Astrocyte of the hippocampus (primary cell): ENCODE data around the gene INSYN2B.
A peak's percentile ranks its signal among the peaks of the same experiment; 100 is the strongest.

Experiments used
- DNase-seq: peaks from one replicate; pipeline ENCODE4 v3.0.0; 2011; ENCODE audit warnings: low read depth, low spot score

The INSYN2B gene

DNA sequence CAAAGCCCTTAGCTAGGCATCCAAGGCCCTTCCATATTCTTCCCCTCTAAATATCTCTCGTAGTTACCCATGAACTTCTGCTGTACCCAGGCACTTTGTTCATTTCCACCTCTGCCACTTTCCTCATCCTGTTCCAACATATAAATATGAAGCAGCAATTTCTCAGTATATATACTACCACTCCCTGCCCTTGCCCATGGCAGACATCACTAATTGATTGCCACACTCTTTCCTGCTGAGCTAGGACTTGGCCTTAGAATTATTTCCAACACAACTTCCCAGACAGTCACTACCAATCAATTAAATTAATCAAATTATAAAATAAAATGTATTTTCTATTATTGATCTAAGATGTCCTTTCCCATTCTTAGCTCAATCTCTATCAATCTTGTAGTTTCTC lies 8.5 kb downstream of the INSYN2B start:
- no peak for DNase-seq

DNA sequence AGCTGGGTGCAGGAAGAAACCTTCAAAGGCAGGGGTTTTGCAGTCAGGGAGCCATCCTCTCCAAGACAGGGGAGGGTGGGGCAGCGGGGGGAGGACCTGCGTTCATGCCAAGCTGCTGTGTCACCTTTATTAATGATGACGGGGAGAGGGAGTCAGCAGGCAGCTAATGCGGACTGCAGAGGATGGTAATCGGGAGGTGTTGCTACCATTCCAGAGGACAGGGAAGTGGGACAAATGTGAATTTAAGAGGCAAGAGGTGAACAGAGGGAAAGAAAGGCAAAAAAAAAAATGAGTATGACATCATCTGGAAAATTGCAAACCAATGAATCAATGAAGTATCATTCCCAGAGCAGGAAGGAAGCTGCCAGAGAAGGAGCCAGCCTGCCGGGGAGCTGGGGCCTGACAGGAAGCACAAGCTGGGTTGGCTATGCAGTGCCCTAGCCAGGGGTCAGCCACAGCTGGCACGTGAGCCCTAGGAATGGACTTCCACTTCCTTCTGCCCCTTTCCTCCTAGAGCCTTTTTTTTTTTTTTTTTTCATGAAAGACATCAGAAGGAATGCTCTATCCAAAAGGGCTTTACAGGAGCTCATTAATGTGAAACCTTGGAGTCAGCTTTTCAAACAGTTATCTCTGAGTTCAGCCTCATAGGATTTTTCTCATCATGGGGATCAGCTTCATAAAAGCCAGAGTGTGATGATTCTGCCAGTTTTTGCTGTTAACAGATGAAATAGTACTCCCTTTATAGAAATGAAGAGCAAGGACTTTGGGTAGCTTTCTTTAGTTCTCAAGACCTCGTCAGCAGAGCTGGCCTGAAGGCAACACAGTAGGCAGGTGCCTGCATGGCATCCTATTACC lies 9.2 kb downstream of the INSYN2B start:
- peak; percentile 77 for DNase-seq

DNA sequence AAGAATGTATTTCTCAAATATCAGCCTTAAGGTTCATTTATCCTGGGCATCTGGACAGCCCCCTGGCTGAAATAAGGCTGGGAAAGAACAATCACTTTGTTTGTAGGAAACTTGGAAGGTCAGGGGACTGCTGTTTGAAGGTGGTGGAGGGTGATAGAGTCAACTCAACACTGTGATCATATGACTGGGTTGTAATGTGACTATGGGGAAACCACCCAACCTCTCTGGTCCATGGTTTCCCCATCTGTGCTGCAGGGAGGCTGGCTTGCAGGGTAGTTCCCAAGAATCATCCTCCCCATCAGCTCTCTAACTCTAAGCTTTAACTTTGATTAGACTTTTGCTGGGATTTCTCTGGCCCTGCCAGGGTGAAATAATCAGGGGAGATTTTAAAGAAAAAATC lies 10.0 kb downstream of the INSYN2B start:
- DNase-seq, result no peak

DNA sequence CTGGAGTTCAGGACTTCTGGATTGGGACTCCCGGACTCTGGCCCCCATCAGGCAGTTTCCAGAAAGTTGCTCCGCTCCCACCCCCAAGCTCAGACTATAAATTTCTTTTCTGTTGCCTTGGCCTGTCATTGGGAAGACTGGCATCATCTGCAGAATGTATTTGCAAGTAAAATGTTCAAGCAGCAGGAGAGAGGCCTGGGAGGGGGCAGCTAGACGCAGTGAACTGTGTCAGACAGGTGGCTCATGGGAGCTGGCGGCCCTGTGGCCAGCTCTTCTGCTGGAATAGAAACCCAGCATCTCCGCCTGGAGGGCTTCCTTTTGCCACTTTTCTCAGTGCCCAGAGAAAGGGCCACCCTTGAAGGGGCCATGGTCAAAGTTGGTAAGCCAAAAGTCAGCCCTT lies 16.0 kb downstream of the INSYN2B start:
- DNase-seq, result no peak

DNA sequence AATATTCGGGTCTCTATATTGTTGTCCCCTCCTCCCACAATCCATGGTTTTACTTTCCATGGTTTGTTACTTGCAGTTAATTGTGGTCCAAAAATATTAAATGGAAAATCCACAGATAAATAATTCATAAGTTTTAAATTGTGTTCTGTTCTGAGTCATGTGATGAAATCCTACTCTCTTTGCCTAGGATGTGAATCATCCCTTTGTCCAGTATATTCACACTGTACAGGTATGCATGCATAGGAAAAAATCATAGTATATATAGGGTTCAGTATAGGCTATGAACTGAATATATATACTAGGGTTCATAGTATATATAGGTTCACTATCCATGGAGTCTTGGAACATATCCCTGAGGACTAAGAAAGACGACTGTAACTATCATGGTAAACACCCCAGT lies 19.6 kb downstream of the INSYN2B start:
- DNase-seq, result no peak

DNA sequence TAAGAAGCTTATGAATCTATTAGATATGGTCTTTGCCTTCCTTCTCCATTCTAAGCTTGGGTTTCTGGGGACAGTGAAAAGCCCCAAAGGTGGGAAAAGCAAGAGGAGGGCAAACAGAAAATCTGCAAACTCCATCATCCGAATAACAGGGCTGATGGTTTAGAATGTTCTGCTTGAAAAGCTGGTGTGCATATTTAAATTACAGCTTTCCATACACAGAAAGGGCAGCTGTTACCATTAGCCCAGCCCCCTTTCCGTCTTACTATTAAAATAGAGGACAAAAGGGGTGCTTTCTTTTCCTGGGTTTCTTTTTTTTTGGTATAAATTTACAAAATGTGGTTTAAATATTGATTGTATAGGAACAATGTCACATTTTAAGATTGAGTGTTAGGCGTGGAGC lies 22.0 kb downstream of the INSYN2B start:
- no peak for DNase-seq

DNA sequence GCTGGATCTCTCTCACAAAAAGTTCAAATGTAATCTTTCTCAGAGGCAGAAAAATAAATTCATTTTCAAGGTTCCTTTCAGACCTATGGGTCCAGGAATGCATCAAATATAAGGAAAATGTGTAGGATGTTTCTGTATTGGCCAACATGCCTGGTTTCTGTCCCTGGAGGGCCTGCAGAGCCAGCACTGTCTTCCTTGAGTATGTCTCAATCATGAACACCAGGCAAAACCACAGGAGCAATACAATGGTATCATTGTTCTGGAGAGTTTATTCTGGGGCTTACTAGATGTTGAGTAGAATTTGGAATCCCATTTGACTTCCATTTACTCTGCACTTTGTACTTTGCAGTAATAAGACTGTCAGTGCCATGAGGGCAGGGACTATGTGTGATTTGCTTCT lies 23.5 kb downstream of the INSYN2B start:
- no peak for DNase-seq

DNA sequence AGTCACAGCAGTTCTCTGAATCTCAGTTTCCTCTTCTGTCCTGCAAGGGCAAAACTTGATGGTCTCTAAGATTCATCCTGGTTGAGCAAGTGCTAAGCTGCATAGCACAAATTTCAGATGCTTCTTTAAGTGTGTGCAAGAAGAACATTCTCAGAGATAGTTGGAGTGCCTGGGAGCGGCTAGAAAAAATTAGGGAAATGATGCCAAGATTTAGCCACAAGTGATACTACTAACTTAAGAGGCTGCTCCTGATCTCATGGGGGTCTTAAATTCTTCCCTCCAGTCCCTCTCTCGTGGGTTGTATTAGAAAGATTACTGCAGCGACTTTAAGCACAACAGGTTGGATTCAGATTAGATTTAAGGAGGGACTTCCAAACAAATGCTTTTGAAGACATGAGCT lies 24.2 kb downstream of the INSYN2B start:
- DNase-seq, result no peak

DNA sequence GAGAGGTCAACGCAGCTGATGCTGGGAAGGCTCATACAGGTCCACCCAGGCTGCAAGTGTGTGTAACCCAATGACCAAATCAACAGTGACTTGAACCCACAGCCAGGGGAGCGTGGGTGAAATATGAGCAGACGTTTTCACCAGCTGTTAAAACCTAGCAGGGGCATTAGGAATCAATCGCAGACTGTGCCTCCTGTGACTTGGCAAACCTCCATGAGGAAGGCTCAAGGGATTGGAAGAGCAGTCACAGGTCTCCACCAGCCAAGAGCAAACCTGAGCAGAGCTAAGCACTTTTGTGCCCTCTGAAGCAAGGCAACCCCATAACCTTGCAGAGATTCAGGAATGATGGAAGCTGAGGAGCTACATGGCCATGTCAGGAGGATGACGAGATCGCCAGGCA lies 25.5 kb downstream of the INSYN2B start:
- DNase-seq, result no peak

DNA sequence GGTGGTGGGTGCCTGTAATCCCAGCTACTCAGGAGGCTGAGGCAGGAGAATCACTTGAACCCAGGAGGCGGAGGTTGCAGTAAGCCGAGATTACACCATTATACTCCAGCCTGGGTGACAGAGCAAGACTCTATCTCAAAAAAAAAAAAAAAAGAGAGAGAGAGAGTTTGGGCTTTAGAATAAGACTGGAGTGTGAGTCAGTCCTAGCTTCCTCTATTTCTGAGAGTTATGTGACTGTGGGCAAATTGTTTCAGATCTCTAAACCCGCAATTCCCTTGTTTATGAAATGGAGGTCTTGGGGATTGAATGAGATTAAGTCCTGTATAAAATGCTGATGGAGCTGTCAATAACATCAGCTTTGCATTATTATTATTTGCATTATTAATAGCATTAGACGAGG lies 27.1 kb downstream of the INSYN2B start:
- DNase-seq, result peak; percentile 37

DNA sequence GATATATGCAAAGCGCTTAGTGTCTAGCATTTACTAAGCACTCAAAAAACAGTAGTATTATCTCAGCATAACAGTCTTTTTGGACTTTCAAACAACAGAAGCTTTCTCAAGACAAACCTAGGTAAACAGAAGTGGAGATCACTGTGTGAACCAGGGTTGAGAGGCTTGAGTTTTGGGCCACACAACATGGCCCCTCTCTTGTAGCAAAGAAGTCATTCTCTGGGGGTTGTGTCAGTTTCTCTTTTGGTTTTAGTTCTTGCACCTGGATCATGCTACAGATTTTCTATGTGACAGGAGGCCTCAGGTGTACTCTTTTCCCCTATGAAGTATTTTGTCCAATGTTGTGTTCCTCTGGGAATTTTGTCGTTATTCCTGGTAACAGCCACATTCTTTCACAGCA lies 30.0 kb downstream of the INSYN2B start:
- no peak for DNase-seq

DNA sequence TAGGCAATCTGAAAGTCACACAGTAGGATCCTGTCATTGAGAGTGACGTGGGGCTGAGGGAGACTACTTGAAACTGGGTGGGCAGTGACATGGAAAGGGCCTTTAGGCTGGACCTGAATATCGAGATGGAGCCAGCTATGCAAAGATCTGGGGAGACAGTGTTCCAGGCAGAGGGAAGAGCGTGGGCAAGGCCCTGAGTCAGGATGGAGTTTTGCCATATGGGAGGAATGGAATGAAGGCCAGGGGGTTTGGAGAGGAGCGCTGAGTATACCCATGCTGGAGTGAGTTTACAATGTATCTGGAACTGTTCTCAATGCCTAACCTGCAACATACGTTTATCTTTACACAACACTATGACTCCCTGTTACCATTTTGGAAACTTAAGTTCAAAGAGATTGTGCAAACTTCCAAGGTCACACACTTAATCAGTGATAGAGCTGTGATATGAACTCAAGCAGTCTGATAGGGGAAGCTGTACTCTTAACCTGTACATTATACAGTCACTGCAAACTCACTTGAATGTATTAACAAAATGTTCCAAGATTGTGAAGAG lies 33.5 kb downstream of the INSYN2B start:
- DNase-seq, result no peak

DNA sequence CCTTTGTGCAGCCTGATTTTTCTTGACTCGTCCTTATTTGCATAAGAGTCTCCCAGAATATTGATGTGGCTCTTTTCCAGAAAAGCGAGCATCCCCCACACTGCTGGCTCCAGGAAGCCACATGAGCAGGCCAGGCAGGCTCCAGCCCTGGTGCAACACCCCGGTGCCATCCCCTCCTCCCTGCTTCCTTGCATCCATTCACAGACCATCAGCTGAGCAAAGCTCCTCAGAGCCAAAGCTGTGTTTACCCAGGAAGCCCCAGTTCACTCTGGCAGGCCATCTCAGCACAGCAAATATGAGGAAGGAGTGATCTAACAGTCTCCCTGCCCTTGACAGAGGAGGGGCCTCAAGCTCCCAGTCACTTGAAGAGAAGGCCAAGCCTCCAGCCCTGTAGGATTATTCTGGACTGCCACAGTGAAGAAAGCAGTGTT lies 34.4 kb downstream of the INSYN2B start:
- DNase-seq, result peak; percentile 83

DNA sequence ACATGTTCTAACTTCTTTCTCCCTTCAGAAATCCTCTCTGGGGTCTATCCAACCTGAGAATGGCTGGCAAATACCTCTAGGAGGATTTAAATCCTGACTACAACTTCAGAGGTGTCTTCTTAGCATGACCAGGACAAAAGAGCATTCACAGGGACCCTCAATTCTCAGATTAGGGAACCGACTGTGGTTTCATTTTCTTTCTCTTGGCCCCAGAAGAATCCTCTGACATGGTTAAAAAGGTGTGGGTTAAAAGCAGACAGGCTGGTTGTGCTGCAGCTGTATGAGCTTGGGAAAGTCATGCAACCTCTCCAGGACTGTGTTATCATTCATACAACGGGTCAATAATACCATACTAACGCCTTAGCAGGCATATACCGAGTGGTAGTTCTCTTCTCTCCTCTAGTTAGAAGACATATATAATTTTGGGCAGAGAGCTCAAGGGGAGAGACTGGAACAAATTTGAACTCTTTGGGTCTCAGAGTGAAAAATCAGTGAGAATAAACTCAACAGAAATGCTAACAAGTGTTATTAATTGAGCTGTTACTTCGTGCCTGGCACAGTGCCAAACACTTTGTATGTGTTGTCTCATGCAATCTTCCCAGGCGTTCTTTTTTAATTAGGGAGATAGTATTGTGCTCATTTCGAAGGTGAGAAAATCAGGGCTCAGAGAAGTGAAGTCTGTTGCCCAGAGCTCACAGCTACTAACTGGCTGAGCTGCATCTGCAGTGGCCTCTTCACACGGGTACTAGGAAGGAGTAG lies 35.2 kb downstream of the INSYN2B start:
- no peak for DNase-seq

DNA sequence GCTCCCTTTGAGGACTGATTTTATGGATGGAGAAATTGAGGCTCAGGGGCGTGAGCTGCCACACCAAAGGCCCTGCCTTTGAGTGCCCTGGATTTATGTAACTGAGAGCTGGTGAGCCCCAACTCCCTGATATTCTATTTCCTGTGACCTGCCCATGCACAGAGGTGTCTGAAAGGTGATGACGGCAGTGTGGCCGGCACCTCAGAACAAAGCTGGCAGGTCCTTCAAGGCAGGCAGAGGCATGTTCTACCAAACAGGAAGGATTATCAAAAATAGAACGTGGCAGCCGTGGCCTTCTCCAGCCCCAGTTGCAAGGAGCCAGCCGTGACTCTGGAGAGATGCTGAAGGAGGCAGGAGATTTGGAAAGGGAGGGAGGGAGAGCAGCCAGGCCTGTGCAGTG lies 36.2 kb downstream of the INSYN2B start:
- no peak for DNase-seq

DNA sequence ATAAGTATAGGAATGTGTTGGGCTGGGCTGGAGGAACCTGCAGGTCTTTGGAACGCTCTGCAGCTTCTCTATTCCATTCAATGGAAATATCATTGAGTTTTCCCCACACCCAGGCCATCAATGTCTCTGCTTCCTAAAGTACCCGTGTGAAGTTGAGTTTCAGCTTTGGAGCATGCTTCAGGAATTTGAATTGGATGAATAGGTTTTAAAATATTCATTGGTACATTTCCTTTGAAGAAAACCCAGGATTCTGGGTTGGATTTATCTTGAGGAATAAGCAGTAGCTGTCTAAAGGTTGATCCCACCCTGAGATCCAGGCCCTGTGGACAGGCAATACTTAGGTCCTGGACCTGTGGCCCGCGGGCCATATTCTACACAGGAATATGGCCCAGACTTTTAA lies 37.3 kb downstream of the INSYN2B start:
- DNase-seq, result peak; percentile 22

DNA sequence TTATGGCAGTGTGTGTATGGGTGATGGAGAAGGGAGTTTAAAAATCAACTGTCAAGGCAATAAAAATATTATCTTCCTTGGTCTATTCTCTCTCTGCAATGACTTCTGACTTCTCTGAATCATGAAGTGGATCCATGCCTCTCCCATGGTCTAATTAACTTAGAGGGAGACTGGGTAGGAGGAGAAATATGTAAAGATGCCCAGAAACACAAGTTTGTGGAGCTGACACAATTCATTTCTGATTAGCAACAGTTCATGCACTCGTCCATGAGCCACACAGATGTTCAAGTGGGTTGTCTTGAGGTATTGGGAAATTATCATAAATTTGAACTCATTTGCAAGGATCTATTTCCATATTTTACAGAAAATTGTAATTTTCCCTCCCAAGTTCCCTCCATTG lies 38.1 kb downstream of the INSYN2B start:
- DNase-seq, result no peak

DNA sequence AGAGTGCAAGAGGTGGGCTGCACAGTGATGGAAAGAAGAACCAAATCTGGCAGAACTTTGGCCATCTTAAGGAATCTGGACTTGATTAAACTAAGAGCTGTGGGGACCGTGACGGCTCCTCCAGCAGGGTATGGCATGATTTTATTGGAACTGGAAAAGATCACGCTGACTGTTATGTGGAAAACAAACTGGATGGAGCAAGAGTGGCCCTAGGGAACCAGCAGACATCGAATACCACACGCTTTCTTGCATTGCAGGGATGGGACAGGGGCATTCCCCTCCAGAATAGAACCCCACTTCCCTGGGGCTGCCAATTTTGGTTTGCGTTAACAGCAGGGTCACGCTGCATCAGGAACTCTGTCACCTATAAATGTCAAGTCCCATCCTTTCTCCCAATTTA lies 38.8 kb downstream of the INSYN2B start:
- no peak for DNase-seq

DNA sequence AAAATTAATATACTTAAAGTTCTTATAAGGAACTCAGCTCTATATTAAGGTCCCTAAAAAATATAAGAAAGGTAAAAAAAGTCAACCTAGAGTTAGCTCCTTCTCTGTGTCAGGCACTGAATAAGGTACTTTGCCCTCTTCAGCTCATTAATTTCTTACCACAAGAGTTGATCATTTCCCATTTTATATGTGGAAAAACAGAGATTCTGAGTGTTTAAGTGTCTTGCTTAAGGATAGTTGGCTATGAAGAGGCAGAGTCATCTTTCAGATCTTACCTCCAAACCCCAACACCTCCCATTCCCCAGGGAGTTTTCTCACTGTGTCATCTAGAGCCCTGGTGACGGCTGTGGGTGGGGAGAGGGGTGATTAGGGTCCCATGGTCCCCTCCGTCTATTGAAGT lies 40.6 kb downstream of the INSYN2B start:
- DNase-seq, result no peak

DNA sequence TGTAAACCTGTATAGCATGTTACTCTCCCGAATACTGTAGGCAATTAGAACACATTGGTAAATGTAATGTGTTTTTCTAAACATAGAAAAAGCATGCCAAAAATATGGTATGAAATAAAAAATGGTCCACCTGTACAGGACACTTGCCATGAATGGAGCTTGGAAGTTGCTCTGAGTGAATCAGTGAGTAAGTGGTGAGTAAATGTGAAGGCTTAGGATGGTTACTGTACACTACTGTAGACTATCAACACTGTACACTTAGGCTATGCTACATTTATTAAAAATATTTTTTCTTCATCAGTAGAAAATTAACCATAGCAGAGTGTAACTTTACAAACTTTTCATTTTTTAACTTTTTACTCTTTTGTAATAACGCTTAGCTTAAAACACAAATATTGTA lies 41.9 kb downstream of the INSYN2B start:
- no peak for DNase-seq

DNA sequence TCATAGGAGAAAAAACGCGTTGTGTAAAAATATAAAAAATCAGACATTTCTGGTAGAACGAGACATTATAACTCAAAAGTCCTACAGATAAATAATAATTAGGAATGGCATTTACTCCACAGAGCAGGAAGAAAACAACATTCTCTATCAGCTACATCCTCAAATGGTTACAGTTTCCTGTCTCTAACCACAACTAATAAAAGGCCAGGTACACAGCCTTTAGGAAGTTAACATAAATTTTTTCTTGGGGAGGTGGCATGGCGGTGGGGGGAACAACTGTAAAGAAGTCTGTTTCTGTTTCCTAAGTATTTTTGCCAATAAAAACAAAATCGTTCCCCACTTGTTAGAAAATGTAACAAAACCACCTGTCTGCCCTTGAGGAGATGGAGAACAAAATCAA lies 44.5 kb downstream of the INSYN2B start:
- no peak for DNase-seq

DNA sequence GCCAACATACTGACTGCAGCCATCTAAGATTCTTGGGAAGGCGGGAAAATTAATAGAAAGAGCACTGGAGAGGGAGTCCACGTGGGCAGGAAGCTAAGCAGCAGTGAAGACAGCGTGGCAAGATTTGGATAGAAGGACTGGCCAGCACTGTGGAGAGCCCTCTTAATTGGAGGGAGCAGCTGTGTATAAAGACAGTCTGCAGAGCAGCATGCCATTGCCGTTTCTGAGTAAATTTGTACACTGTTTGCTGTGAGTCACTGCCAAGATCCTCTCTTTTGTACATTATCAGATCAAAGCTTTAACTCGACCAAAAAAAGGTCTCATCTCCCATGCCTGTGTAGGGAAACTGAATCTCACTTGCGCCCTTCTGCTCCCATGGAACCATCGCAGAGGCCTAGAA lies 45.3 kb downstream of the INSYN2B start:
- peak; percentile 20 for DNase-seq

DNA sequence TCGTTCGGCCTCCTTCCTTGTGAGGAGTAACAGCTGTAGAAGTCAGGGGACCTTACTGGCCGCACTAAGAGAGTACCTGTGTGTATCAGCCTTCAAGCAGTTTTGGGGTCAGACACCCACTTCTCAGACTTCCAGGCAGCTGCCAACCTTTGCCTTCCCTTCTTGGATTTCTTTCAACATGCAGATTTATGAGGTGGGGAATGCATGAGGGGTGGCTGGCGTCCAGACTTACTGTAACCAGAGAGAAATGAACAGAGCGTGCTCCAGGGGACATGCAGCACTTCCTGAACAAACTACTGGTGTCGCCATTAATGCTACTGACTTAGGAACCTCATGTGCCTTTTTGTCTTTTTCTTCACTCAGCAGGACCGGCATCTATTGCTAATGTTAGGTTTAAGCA lies 46.7 kb downstream of the INSYN2B start:
- peak; percentile 35 for DNase-seq
